OCI-LY3 (cell line): ENCODE data around the gene ZNF428.

ENCODE experiments used
- H2AFZ ChIP-seq: fragments of 200-600, 300-600 bp; shearing (Covaris generic); 2 replicates; pipeline ENCODE4 v1.6.0; 2014; ENCODE audit warnings: antibody characterized with exemption, low read depth, low read length
- H3K27ac ChIP-seq: fragments of 200-600, 300-600 bp; sonication (generic); 2 replicates; pipeline ENCODE4 v1.5.1; 2014; ENCODE audit warnings: mild to moderate bottlenecking, low read length, moderate library complexity, mixed read lengths
- H3K27me3 ChIP-seq: fragments of 200-600, 300-600 bp; sonication (generic); 2 replicates; pipeline ENCODE4 v1.6.1; 2014; ENCODE audit warnings: low read depth, low read length, mixed read lengths
- H3K36me3 ChIP-seq: fragments of 200-600, 300-600 bp; sonication (generic); replicated peaks from 2 replicates; pipeline ENCODE3; 2014; ENCODE audit warnings: low read depth, low read length, mixed read lengths
- H3K4me1 ChIP-seq: fragments of 300-600, 200-600 bp; sonication (generic); 2 replicates; pipeline ENCODE4 v1.6.1; 2014; ENCODE audit warnings: low read length, mixed read lengths
- H3K4me2 ChIP-seq: fragments of 200-600, 300-600 bp; sonication (generic); 2 replicates; pipeline ENCODE4 v1.6.1; 2014; ENCODE audit warnings: low read length, mixed read lengths
- H3K4me3 ChIP-seq: fragments of 300-600, 200-600 bp; sonication (generic); 2 replicates; pipeline ENCODE4 v1.5.1; 2014; ENCODE audit warnings: antibody characterized with exemption, mild to moderate bottlenecking, low read length, moderate library complexity
- H3K79me2 ChIP-seq: fragments of 300-600, 200-600 bp; shearing (Covaris generic); 2 replicates; pipeline ENCODE4 v1.6.1; 2014; ENCODE audit warnings: mild to moderate bottlenecking, low read length, mixed read lengths
- H3K9ac ChIP-seq: fragments of 300-600, 200-600 bp; shearing (Covaris generic); 2 replicates; pipeline ENCODE4 v1.6.0; 2014; ENCODE audit warnings: mild to moderate bottlenecking, low read length, moderate library complexity
- H3K9me3 ChIP-seq: fragments of 200-600, 300-600 bp; shearing (Covaris generic); 2 replicates; pipeline ENCODE4 v1.6.1; 2014; ENCODE audit warnings: low read length, mixed read lengths; ENCODE audit not compliant: insufficient read depth
- H4K20me1 ChIP-seq: fragments of 200-600, 300-600 bp; sonication (generic); 2 replicates; pipeline ENCODE4 v1.6.1; 2016; ENCODE audit warnings: low read length, mixed read lengths; ENCODE audit not compliant: insufficient read depth
- CTCF ChIP-seq: fragments of 200-600, 300-600 bp; sonication (generic); IDR thresholded peaks from 2 replicates; pipeline ENCODE4 v1.5.1; 2014; ENCODE audit warnings: antibody characterized with exemption, low read length, low read depth
- EZH2phosphoT487 ChIP-seq: fragments of 200-600 bp; shearing (Covaris generic); IDR thresholded peaks from 2 replicates; pipeline ENCODE4 v1.6.1; 2018; ENCODE audit warnings: antibody characterized with exemption, mixed run types, low read depth

The ZNF428 gene

DNA sequence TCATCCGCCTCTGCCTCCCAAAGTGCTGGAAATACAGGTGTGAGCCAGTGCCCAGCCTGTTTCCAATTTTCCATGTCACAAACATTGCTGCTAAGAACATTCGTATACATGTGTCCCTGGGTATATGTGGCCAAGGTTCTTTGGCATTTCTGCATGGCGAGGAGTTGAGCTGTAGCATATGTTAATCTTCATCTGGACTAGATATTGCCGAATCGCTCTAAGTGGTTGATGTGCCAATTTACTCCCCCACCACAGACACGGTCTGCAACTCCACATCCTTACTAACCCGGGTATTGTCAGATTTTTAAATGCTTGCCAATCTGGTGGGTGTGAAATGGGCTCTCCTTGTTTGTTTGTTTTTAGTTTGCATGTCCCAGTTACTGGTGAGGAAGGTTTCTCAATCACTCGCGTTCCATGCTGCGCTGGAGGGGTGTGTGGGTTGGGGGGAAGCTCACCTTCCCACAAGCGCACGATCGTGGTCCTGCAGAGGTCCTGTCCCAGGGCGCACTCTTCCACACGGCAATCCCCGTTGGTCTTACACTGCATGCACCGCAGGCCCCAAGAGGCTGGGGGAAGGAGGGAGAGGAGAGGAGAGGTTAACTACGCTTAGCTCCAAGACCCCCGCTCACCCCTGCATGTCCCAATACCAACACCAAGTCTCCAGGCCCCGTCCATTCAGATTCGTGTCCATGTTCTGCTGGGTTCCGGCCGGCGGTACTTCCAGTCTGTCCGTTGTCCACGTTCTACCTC is 47.9 kb upstream of the ZNF428 start:
- Histone ChIP-seq H3K4me2 (no peak overlapping the region), H3K9me3 (no peaks in the 10 kb centered on the region), H3K79me2 (no peaks in the 10 kb centered on the region), H3K36me3 (no peaks in the 10 kb centered on the region), H3K4me3 (no peak overlapping the region), H4K20me1 (no peaks in the 10 kb centered on the region), H3K4me1 (peaks cover 9% of the 10 kb centered on the region), H2AFZ (no peak overlapping the region), H3K27ac (no peak overlapping the region), H3K27me3 (peaks cover 8% of the 10 kb centered on the region; the same call in 1 of the 2 replicates), H3K9ac (no peak overlapping the region)
- TF ChIP-seq CTCF (no peak), EZH2phosphoT487 (no peak)

DNA sequence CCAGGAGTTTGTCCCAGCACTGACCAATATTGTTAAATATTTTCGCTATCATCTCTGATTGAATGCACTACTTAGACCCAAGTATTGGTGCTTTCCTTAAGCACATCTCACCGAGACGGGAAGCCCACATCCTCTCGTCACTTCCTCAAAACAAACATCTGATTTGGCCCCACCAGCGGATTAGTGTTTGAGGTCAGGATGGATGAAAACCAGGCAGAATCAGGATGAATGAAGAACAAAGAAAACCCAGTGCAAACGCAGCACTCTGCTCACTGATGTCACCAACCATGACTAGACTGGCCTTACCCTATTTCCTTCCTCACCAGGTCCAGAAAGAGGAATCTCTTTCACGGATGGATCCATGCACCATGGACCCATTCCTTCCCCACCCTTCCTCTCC is 44.6 kb upstream of the ZNF428 start:
- H3K4me2 ChIP-seq: peak overlapping the region; percentile 45

DNA sequence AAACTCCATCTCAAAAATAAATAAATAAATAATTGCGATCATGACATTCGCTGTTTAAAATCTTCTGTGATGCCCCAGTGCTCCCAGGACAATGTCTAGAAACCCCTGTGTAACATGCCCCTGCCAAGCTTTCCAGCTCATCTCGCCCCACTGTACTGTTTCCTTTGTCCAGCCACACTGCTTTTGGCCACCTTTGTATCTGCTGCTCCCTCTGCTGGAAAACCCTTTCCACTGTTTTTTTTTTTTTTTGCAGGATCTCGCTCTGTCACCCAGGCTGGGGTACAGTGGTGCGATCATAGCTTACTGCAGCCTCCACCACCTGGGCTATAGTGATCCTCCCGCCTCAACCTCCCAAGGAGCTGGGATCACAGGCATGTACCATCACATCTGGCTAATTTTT is 43.1 kb upstream of the ZNF428 start:
- TF ChIP-seq EZH2phosphoT487: no peak
- no peak for TF ChIP-seq CTCF
- H3K9ac ChIP-seq: no peak overlapping the region
- no peak overlapping the region for H3K4me3 ChIP-seq
- H4K20me1 ChIP-seq: no peaks in the 10 kb centered on the region
- no peaks in the 10 kb centered on the region for H3K36me3 ChIP-seq
- H3K4me1 ChIP-seq: peaks cover 9% of the 10 kb centered on the region
- no peak overlapping the region for H3K27ac ChIP-seq
- H3K79me2 ChIP-seq: no peaks in the 10 kb centered on the region
- H2AFZ ChIP-seq: no peak overlapping the region
- H3K27me3 ChIP-seq: no peaks in the 10 kb centered on the region
- H3K9me3 ChIP-seq: no peaks in the 10 kb centered on the region
- H3K4me2 ChIP-seq: no peak overlapping the region

More for the DNA sequence above, 44.6 kb upstream of the ZNF428 start:
- Histone ChIP-seq H3K27me3 (no peaks in the 10 kb centered on the region), H3K36me3 (no peaks in the 10 kb centered on the region), H3K4me1 (peaks cover 9% of the 10 kb centered on the region), H2AFZ (peak overlapping the region; percentile 40; the same call in 1 of the 2 replicates), H3K4me3 (peak overlapping the region; percentile 18), H3K79me2 (no peaks in the 10 kb centered on the region), H3K9me3 (no peaks in the 10 kb centered on the region), H3K9ac (no peak overlapping the region), H3K27ac (no peak overlapping the region), H4K20me1 (no peaks in the 10 kb centered on the region)
- TF ChIP-seq EZH2phosphoT487 (no peak), CTCF (no peak)

GRCh38 chr19:43660971-43661360 is 41.5 kb upstream of the ZNF428 start:
- no peak overlapping the region for H3K9ac ChIP-seq
- H3K9me3 ChIP-seq: no peaks in the 10 kb centered on the region
- TF ChIP-seq CTCF (no peak), EZH2phosphoT487 (no peak)
- H3K4me2 ChIP-seq: no peak overlapping the region
- H2AFZ ChIP-seq: no peak overlapping the region
- no peaks in the 10 kb centered on the region for H3K27me3 ChIP-seq
- peaks cover 9% of the 10 kb centered on the region for H3K4me1 ChIP-seq
- H3K36me3 ChIP-seq: no peaks in the 10 kb centered on the region
- H4K20me1 ChIP-seq: no peaks in the 10 kb centered on the region
- H3K79me2 ChIP-seq: no peaks in the 10 kb centered on the region
- no peak overlapping the region for H3K27ac ChIP-seq
- H3K4me3 ChIP-seq: no peak overlapping the region
